Mesenchymal stem cell (in vitro differentiated cells and primary cell): ENCODE measurements around the gene SAMSN1.
"Not testable (repeated sequence)": the region's sequence is repeated elsewhere in the genome, so short reads cannot be mapped to it uniquely, and the experiment has no call there.

ENCODE experiments used
- DNase-seq: peaks from one replicate; pipeline ENCODE4 v3.0.0-alpha.2; 2013
- H2AFZ ChIP-seq: one replicate; pipeline ENCODE4 v1.6.1; 2013; ENCODE audit warnings: low read depth, mild to moderate bottlenecking, control low read depth, inconsistent platforms, low read length, moderate library complexity
- H2AK5ac ChIP-seq: 2 replicates; pipeline ENCODE4 v1.6.1; 2013; ENCODE audit warnings: low read length, moderate library complexity, mild to moderate bottlenecking, inconsistent platforms; ENCODE audit not compliant: severe bottlenecking
- H2BK120ac ChIP-seq: one replicate; pipeline ENCODE4 v1.6.1; 2013; ENCODE audit warnings: low read depth, mild to moderate bottlenecking, inconsistent platforms, low read length, moderate library complexity
- H2BK12ac ChIP-seq, 2 experiments: one replicate each; pipeline ENCODE4 v1.6.1; 2013; ENCODE audit warnings: inconsistent platforms in 2 of 2, low read length in 2 of 2, mild to moderate bottlenecking in 2 of 2, moderate library complexity in 2 of 2, control low read depth in 1 of 2
- H2BK15ac ChIP-seq: one replicate; pipeline ENCODE4 v1.6.1; 2013; ENCODE audit warnings: mild to moderate bottlenecking, low read depth, inconsistent platforms; ENCODE audit not compliant: poor library complexity, severe bottlenecking
- H2BK5ac ChIP-seq: 2 replicates; pipeline ENCODE4 v1.6.1; 2013; ENCODE audit warnings: low read depth, mild to moderate bottlenecking, low read length, control low read depth, inconsistent platforms; ENCODE audit not compliant: poor library complexity, severe bottlenecking
- H3K14ac ChIP-seq, 2 experiments: one replicate each; pipeline ENCODE4 v1.6.1; 2013; ENCODE audit warnings: inconsistent platforms in 2 of 2, low read length in 2 of 2, control low read depth in 1 of 2, mild to moderate bottlenecking in 1 of 2, moderate library complexity in 1 of 2
- H3K18ac ChIP-seq, 2 experiments: one replicate each; pipeline ENCODE4 v1.6.1; 2013; ENCODE audit warnings: inconsistent platforms in 2 of 2, low read length in 2 of 2, control low read depth in 1 of 2, low read depth in 1 of 2, mild to moderate bottlenecking in 1 of 2
- H3K23ac ChIP-seq, 2 experiments: one replicate each; pipeline ENCODE4 v1.6.1; 2013; ENCODE audit warnings: inconsistent platforms in 2 of 2, low read length in 2 of 2, mild to moderate bottlenecking in 2 of 2, moderate library complexity in 2 of 2, control low read depth in 1 of 2
- H3K27ac ChIP-seq: 2 replicates; pipeline ENCODE4 v1.5.1; 2013; ENCODE audit warnings: mild to moderate bottlenecking, moderate library complexity, low read length, control low read depth, inconsistent platforms; ENCODE audit not compliant: poor library complexity, severe bottlenecking
- H3K27me3 ChIP-seq, 2 experiments: 2 replicates each; pipeline versions ENCODE4 v1.6.1 to v1.7.0; 2013; ENCODE audit warnings: low read length in 2 of 2, mild to moderate bottlenecking in 2 of 2, moderate library complexity in 2 of 2, control low read depth in 1 of 2, inconsistent platforms in 1 of 2; ENCODE audit not compliant: control insufficient read depth in 1 of 2, insufficient read depth in 1 of 2
- H3K36me3 ChIP-seq, 2 experiments: 2 replicates each; pipeline versions ENCODE4 v1.6.1 to v1.7.0; 2013; ENCODE audit warnings: low read length in 2 of 2, control low read depth in 1 of 2, inconsistent platforms in 1 of 2, low read depth in 1 of 2, mild to moderate bottlenecking in 1 of 2; ENCODE audit not compliant: insufficient read depth in 2 of 2, control insufficient read depth in 1 of 2
- H3K4ac ChIP-seq, 2 experiments: one replicate each; pipeline ENCODE4 v1.6.1; 2013; ENCODE audit warnings: inconsistent platforms in 2 of 2, low read length in 2 of 2, mild to moderate bottlenecking in 2 of 2, moderate library complexity in 2 of 2, control low read depth in 1 of 2, low read depth in 1 of 2
- H3K4me1 ChIP-seq: 2 replicates; pipeline ENCODE4 v1.6.1; 2013; ENCODE audit warnings: low read depth, low read length, control low read depth; ENCODE audit not compliant: control insufficient read depth, insufficient read depth
- H3K4me2 ChIP-seq: 2 replicates; pipeline ENCODE4 v1.6.1; 2013; ENCODE audit warnings: low read length, mild to moderate bottlenecking, inconsistent platforms; ENCODE audit not compliant: poor library complexity, severe bottlenecking
- H3K4me3 ChIP-seq, 2 experiments: 2 replicates each; pipeline versions ENCODE4 v1.5.1 to v1.7.0; 2013; ENCODE audit warnings: low read length in 2 of 2, mild to moderate bottlenecking in 2 of 2, control low read depth in 1 of 2, low read depth in 1 of 2; ENCODE audit not compliant: insufficient read depth in 1 of 2
- H3K79me1 ChIP-seq: replicated peaks from 2 replicates; pipeline ENCODE4 v1.6.1; 2013; ENCODE audit warnings: mild to moderate bottlenecking, control low read depth, low read length, inconsistent platforms; ENCODE audit not compliant: poor library complexity, severe bottlenecking
- H3K9ac ChIP-seq: 2 replicates; pipeline ENCODE4 v1.7.0; 2013; ENCODE audit warnings: mild to moderate bottlenecking, low read length, moderate library complexity
- H3K9me3 ChIP-seq: 2 replicates; pipeline ENCODE4 v1.7.0; 2013; ENCODE audit warnings: mild to moderate bottlenecking, low read length; ENCODE audit not compliant: control insufficient read depth
- H4K8ac ChIP-seq: one replicate; pipeline ENCODE4 v1.6.1; 2013; ENCODE audit warnings: inconsistent platforms, mild to moderate bottlenecking, low read length, moderate library complexity
- H4K91ac ChIP-seq: one replicate; pipeline ENCODE4 v1.6.1; 2013; ENCODE audit warnings: mild to moderate bottlenecking, low read length, inconsistent platforms
- WGBS: methylation state at CpG from one replicate; pipeline ENCODE4 v1.1.7; 2013; ENCODE audit warnings: mixed read lengths; 5-methylcytosine and 5-hydroxymethylcytosine counted together

Gene SAMSN1

DNA sequence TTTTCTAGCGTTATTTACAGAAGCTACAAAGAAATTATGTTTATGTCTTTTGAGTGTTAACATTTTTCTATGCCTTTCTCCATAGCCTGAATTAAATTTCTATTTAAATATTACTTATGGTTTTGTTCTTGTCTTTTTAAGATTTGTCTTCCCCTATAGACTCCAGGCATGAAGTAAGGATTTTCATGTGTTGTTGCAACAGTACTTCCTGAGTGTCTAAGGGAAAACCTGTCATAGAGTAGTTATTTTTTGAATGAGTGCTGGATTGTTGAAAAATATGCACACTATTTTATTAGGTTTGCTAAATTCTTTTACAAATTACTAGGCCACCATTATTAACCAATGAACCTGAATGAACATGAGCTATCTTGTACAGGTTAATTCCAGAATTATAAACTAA, 27.1 kb downstream of the SAMSN1 start:
- H4K91ac ChIP-seq = no peak overlapping the region
- no CpG with 5 or more reads among the region's 1 CpG for WGBS

GRCh38 chr21:14513804-14514203, 32.3 kb downstream of the SAMSN1 start:
- H3K9ac ChIP-seq = no peak overlapping the region
- no peak overlapping the region for H3K14ac ChIP-seq
- H3K4me2 ChIP-seq = no peak overlapping the region
- H2AFZ ChIP-seq = no peak overlapping the region
- H3K18ac ChIP-seq = no peak overlapping the region
- H3K4me1 ChIP-seq = no peaks in the 10 kb centered on the region
- H2AK5ac ChIP-seq = no peak overlapping the region
- H3K23ac ChIP-seq = no peak overlapping the region
- no peak overlapping the region for H4K8ac ChIP-seq
- H2BK12ac ChIP-seq = no peak overlapping the region
- no peak overlapping the region for H2BK15ac ChIP-seq
- no peak for DNase-seq
- no peaks in the 10 kb centered on the region for H3K36me3 ChIP-seq
- no peak overlapping the region for H2BK5ac ChIP-seq
- H4K91ac ChIP-seq = no peak overlapping the region
- no peaks in the 10 kb centered on the region for H3K79me1 ChIP-seq
- WGBS = 100% methylated on average over 1 of the region's 1 CpG
- no peaks in the 10 kb centered on the region for H3K9me3 ChIP-seq
- H3K27me3 ChIP-seq = no peaks in the 10 kb centered on the region
- no peak overlapping the region for H3K4me3 ChIP-seq
- H3K27ac ChIP-seq = no peak overlapping the region
- no peak overlapping the region for H3K4ac ChIP-seq
- no peak overlapping the region for H2BK120ac ChIP-seq

More for the DNA sequence above, 27.1 kb downstream of the SAMSN1 start:
- Histone ChIP-seq H3K23ac (no peak overlapping the region), H3K4me2 (no peak overlapping the region), H2BK15ac (no peak overlapping the region), H2BK5ac (no peak overlapping the region), H3K4ac (no peak overlapping the region), H2BK12ac (no peak overlapping the region), H3K9ac (no peak overlapping the region), H2AK5ac (no peak overlapping the region), H2BK120ac (no peak overlapping the region), H3K27ac (no peak overlapping the region), H3K14ac (no peak overlapping the region), H3K36me3 (no peaks in the 10 kb centered on the region), H3K79me1 (no peaks in the 10 kb centered on the region), H3K9me3 (no peaks in the 10 kb centered on the region), H4K8ac (no peak overlapping the region), H3K27me3 (no peaks in the 10 kb centered on the region), H3K4me1 (no peaks in the 10 kb centered on the region), H3K18ac (no peak overlapping the region), H2AFZ (no peak overlapping the region), H3K4me3 (no peak overlapping the region)
- DNase-seq = no peak

- H3K14ac ChIP-seq, H2BK15ac ChIP-seq, H3K27ac ChIP-seq, H2BK120ac ChIP-seq, H3K79me1 ChIP-seq, H3K9me3 ChIP-seq, H3K4me2 ChIP-seq, H3K4me1 ChIP-seq, DNase-seq, H2BK12ac ChIP-seq, H2AFZ ChIP-seq, H3K36me3 ChIP-seq, H2BK5ac ChIP-seq, H3K9ac ChIP-seq, H3K23ac ChIP-seq, H2AK5ac ChIP-seq, H4K8ac ChIP-seq, H3K18ac ChIP-seq, H3K4me3 ChIP-seq, H3K27me3 ChIP-seq, H3K4ac ChIP-seq, H4K91ac ChIP-seq: not testable (repeated sequence)
- 67% methylated on average over 2 of the region's 2 CpGs for WGBS
Measured at GRCh38 chr21:14506859-14507457, 39.2 kb downstream of the SAMSN1 start.

DNA sequence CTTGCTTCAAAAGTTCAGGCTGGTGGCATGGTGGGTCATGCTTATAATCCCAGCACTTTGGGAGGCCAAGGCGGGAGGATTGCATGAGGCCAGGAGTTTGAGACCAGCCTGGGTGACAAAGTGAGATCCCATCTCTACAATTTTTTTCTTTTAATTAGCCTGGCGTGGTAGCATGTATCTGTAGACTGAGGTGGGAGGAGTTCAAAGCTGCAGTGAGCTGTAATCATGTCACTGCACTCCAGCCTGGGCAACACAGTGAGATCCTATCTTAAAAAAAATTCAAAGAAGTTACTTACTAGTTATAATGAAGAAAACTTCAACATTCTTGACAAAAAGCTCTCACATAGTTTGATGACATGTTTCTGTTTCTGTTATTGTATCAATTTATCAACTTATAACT, 45.2 kb downstream of the SAMSN1 start:
- Histone ChIP-seq H3K4me3 (no peak overlapping the region), H3K18ac (no peak overlapping the region), H3K23ac (no peak overlapping the region), H3K27ac (no peak overlapping the region), H4K91ac (no peak overlapping the region), H2AFZ (no peak overlapping the region), H2BK5ac (no peak overlapping the region), H2BK12ac (no peak overlapping the region), H4K8ac (no peak overlapping the region), H3K9ac (no peak overlapping the region), H3K14ac (no peak overlapping the region), H3K4ac (no peak overlapping the region), H3K27me3 (no peaks in the 10 kb centered on the region), H3K36me3 (no peaks in the 10 kb centered on the region), H3K79me1 (no peaks in the 10 kb centered on the region), H3K9me3 (peaks cover 6% of the 10 kb centered on the region), H2BK15ac (no peak overlapping the region), H2BK120ac (no peak overlapping the region), H3K4me1 (no peaks in the 10 kb centered on the region), H3K4me2 (no peak overlapping the region), H2AK5ac (no peak overlapping the region)
- no peak for DNase-seq
- 89% methylated on average over 1 of the region's 2 CpGs for WGBS
